GM12801 (cell line): ENCODE measurements around the gene SMOC2.

Experiments
- CTCF ChIP-seq: IDR thresholded peaks from one replicate; pipeline ENCODE4 v1.5.1; 2011; ENCODE audit warnings: control low read depth; ENCODE audit not compliant: insufficient read length; ENCODE audit errors: extremely low read depth

SMOC2 gene

DNA sequence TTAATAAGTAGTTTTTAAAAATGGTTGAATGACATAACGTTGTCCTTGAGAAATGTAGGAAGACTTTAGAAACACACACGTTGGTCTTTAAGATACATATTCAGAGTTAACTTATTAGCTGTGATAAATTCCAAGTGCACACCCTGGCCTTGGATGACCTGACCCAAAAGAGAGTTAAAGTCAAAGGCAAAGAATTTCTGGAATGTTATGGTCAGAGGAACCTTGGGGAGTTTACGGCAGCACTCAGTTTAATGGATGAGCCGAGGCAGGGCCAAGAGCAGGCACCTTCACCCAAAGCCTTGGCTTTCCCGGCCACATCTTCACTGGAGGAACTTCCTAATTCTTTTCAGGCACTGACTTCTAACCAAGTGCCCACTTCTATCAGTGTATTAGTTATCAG is 200.5 kb downstream of the SMOC2 start:
- no peak for TF ChIP-seq CTCF

DNA sequence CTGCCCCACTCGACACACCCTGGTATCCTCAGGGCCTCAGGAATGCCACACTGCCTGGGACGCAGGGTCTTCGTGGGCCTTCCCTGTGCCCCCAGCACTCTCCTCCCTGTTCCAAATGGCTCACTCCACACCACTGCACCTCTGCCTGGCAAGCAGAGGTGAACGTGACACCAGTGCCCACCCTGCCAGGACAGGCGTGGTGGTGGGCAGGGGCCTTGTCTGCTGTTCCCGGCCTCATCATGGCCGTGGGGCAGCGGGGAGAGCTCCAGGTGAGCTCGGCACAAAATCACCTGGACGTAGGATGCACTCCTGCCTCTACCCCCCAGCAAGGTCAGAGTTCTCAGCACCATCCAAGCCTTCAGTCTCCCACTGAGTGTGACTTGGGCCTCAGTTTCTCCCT is 202.4 kb downstream of the SMOC2 start:
- no peak for TF ChIP-seq CTCF

GRCh38 chr6:168645326-168645725 is 204.3 kb downstream of the SMOC2 start:
- no peak for TF ChIP-seq CTCF

GRCh38 chr6:168647271-168647670 is 206.3 kb downstream of the SMOC2 start:
- no peak for TF ChIP-seq CTCF

GRCh38 chr6:168648240-168649125 is 207.5 kb downstream of the SMOC2 start:
- no peak for TF ChIP-seq CTCF

GRCh38 chr6:168649209-168649608 is 208.2 kb downstream of the SMOC2 start:
- TF ChIP-seq CTCF: no peak

DNA sequence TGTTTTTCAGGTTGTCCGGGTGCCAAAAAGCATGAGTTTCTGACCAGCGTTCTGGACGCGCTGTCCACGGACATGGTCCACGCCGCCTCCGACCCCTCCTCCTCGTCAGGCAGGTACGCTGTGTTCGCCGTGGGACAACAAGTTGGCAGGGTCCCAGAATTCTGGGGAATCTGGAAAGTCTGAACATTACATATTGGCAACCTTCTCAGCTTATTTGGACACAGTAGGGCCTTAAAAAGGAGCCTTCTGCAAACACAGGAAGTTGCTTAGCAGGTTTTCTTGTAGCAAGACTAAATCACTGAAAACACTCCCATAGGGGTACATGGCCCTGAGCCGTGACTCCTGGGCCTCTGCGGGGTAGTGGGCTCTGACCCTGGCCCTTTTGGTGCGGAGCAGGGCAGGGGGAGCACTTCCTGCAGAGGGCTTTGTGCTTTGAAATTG is 209.7 kb downstream of the SMOC2 start:
- no peak for TF ChIP-seq CTCF
